Brain microvascular endothelial cell (primary cell): Measurements from ENCODE around the gene FPR1.
A peak's percentile ranks its signal among the peaks of the same experiment; 100 is the strongest.

Experiments used
- DNase-seq: peaks from one replicate; pipeline ENCODE4 v3.0.0-alpha.2; 2020
- H3K27ac ChIP-seq: fragments of 250-450 bp; sonication (Bioruptor Pico); 2 replicates; pipeline ENCODE4 v1.5.1; 2020; ENCODE audit warnings: mild to moderate bottlenecking, moderate library complexity
- H3K27me3 ChIP-seq: fragments of 250-450 bp; sonication (Bioruptor Pico); replicated peaks from 2 replicates; pipeline ENCODE4 v1.5.1; 2020; ENCODE audit warnings: mild to moderate bottlenecking
- H3K36me3 ChIP-seq: fragments of 250-450 bp; sonication (Bioruptor Pico); replicated peaks from 2 replicates; pipeline ENCODE4 v1.5.1; 2020; ENCODE audit warnings: mild to moderate bottlenecking
- H3K4me3 ChIP-seq: 2 replicates; pipeline ENCODE4 v1.5.1; 2011; ENCODE audit warnings: low read depth, mild to moderate bottlenecking, control low read depth, low read length, moderate library complexity
- CTCF ChIP-seq: IDR thresholded peaks from 2 replicates; pipeline ENCODE4 v1.5.1; 2011; ENCODE audit warnings: low read depth, mild to moderate bottlenecking, moderate library complexity, low read length, control low read depth, inconsistent platforms; ENCODE audit errors: missing control alignments
- in situ Hi-C: cut with HindIII; loops from 2 replicates; pipeline ENCODE4 v1.10.0; 2017; ENCODE audit warnings: low sequenced_read_pairs, low pct_ligation_motif_present

FPR1 gene

GRCh38 chr19:51751655-51752054 is at the start of gene FPR1:
Gene FPR1, minus strand, starts transcription at chr19:51751878. Its CDS starts 4,884 bp downstream, at chr19:51746994.
- in situ Hi-C loops: no loop called here
- TF ChIP-seq CTCF: no peak
- Histone ChIP-seq H3K36me3 (no peaks in the 10 kb centered on the region), H3K4me3 (no peak within 1 kb of the TSS), H3K27me3 (no peaks in the 10 kb centered on the region), H3K27ac (peak within 1 kb of the TSS; percentile 38)
- peak; percentile 17 for DNase-seq

GRCh38 chr19:51800473-51801244 is 49.0 kb upstream of the FPR1 start:
- H3K4me3 ChIP-seq: no peak overlapping the region
- no peaks in the 10 kb centered on the region for H3K36me3 ChIP-seq
- no peaks in the 10 kb centered on the region for H3K27me3 ChIP-seq
- in situ Hi-C loops: no loop called here
- TF ChIP-seq CTCF: no peak
- peak overlapping the region; percentile 70 for H3K27ac ChIP-seq
- peak; percentile 56 for DNase-seq

- H3K36me3 ChIP-seq: no peaks in the 10 kb centered on the region
- in situ Hi-C loops: no loop called here
- DNase-seq: no peak
- H3K27ac ChIP-seq: peak overlapping the region; percentile 70
- no peak for TF ChIP-seq CTCF
- no peak overlapping the region for H3K4me3 ChIP-seq
- no peaks in the 10 kb centered on the region for H3K27me3 ChIP-seq
These were observed 48.2 kb upstream of the FPR1 start for GRCh38 chr19:51799774-51800472.

GRCh38 chr19:51799034-51799773 is 47.5 kb upstream of the FPR1 start:
- in situ Hi-C loops: no loop called here
- no peaks in the 10 kb centered on the region for H3K27me3 ChIP-seq
- no peak for TF ChIP-seq CTCF
- DNase-seq: peak; percentile 96
- H3K27ac ChIP-seq: peak overlapping the region; percentile 70
- no peaks in the 10 kb centered on the region for H3K36me3 ChIP-seq
- H3K4me3 ChIP-seq: no peak overlapping the region

- H3K36me3 ChIP-seq: no peaks in the 10 kb centered on the region
- H3K27me3 ChIP-seq: no peaks in the 10 kb centered on the region
- no peak overlapping the region for H3K4me3 ChIP-seq
- no peak for TF ChIP-seq CTCF
- in situ Hi-C loops: no loop called here
- H3K27ac ChIP-seq: no peak overlapping the region
- DNase-seq: no peak
These were observed 46.4 kb upstream of the FPR1 start for GRCh38 chr19:51798062-51798461.
